Neural cell (in vitro differentiated cells): ENCODE results near the gene DNAJC16.

Source experiments
- CTCF ChIP-seq: fragments of 450-650 bp; IDR thresholded peaks from 2 replicates; pipeline ENCODE4 v1.5.1; 2014; ENCODE audit warnings: antibody characterized with exemption, mild to moderate bottlenecking, moderate library complexity; ENCODE audit not compliant: poor library complexity, severe bottlenecking
- EP300 ChIP-seq: fragments of 450-650 bp; conservative IDR thresholded peaks from 2 replicates; pipeline ENCODE4 v1.6.1; 2014; ENCODE audit warnings: antibody characterized with exemption, mild to moderate bottlenecking, moderate library complexity; ENCODE audit not compliant: poor library complexity, severe bottlenecking
- EZH2 ChIP-seq: fragments of 200-600, 300-800 bp; shearing (Covaris generic), sonication (generic); IDR thresholded peaks from 2 replicates; pipeline ENCODE4 v1.6.1; 2014; ENCODE audit warnings: antibody characterized with exemption, low read length, borderline replicate concordance, mild to moderate bottlenecking; ENCODE audit not compliant: insufficient read depth, poor library complexity, severe bottlenecking
- RAD21 ChIP-seq: fragments of 450-650 bp; conservative IDR thresholded peaks from 2 replicates; pipeline ENCODE4 v1.6.1; 2014; ENCODE audit warnings: antibody characterized with exemption, mild to moderate bottlenecking, moderate library complexity
- SMC3 ChIP-seq: fragments of 450-650 bp; conservative IDR thresholded peaks from 2 replicates; pipeline ENCODE4 v1.6.1; 2014; ENCODE audit warnings: antibody characterized with exemption, mild to moderate bottlenecking, moderate library complexity; ENCODE audit not compliant: poor library complexity
- TAF1 ChIP-seq: IDR thresholded peaks from 2 replicates; pipeline ENCODE4 v1.6.1; 2012; ENCODE audit warnings: low read depth

GRCh38 chr1:15522551-15522950, 4.1 kb upstream of the DNAJC16 start:
- TF ChIP-seq EZH2, result no peak
- no peak for TF ChIP-seq CTCF
- TF ChIP-seq RAD21, result no peak
- TF ChIP-seq EP300, result no peak
- TF ChIP-seq SMC3, result no peak
- TF ChIP-seq TAF1, result no peak
